H1 (cell line): ENCODE results near the gene PPP1R7. TPM values are rescaled to one million over a fixed set of nuclear protein-coding genes. Genes with fewer than 3 reads are reported as not detected.

Experiments used
- CTCF ChIA-PET: fragments of 300-600 bp; sonication (Branson Sonifier 250); formaldehyde crosslinking; loops from one replicate; lab custom pipeline; 2021; ENCODE audit not compliant: partially characterized antibody; lab: Charles Lee
- POLR2A ChIA-PET: fragments of 300-600 bp; sonication (Branson Sonifier 250); formaldehyde crosslinking; loops from one replicate; lab custom pipeline; 2021; ENCODE audit warnings: inconsistent platforms; ENCODE audit not compliant: partially characterized antibody; lab: Charles Lee
- DNase-seq, 2 experiments: peaks; one replicate each; pipeline versions ENCODE4 v3.0.0 to v3.0.0-alpha.2; 2010 to 2022; ENCODE audit warnings: low spot score in 2 of 2, low read depth in 1 of 2, mixed read lengths in 1 of 2
- FAIRE-seq: peaks from 2 replicates; lab custom pipeline; 2011; peaks lifted over from hg19 to GRCh38; lab: Jason Lieb, UNC
- H2AFZ ChIP-seq: 2 replicates; pipeline ENCODE4 v1.8.1; 2012; ENCODE audit warnings: low read length, inconsistent platforms
- H2AK5ac ChIP-seq: 2 replicates; pipeline ENCODE4 v1.6.1; 2013; ENCODE audit warnings: low read depth, low read length
- H2BK120ac ChIP-seq: replicated peaks from 2 replicates; pipeline ENCODE3; 2013; ENCODE audit warnings: low read depth, low read length, inconsistent platforms
- H2BK12ac ChIP-seq: 2 replicates; pipeline ENCODE4 v1.6.1; 2013; ENCODE audit warnings: low read depth, low read length
- H2BK15ac ChIP-seq: 2 replicates; pipeline ENCODE4 v1.6.1; 2013; ENCODE audit warnings: low read length
- H2BK20ac ChIP-seq: 2 replicates; pipeline ENCODE4 v1.6.1; 2013; ENCODE audit warnings: low read length
- H2BK5ac ChIP-seq: 2 replicates; pipeline ENCODE4 v1.6.1; 2013; ENCODE audit warnings: low read depth, low read length
- H3K14ac ChIP-seq: 2 replicates; pipeline ENCODE4 v1.6.1; 2013; ENCODE audit warnings: inconsistent platforms; ENCODE audit not compliant: insufficient read length
- H3K18ac ChIP-seq: 2 replicates; pipeline ENCODE4 v1.6.1; 2013; ENCODE audit warnings: low read length; ENCODE audit errors: extremely low read depth
- H3K23ac ChIP-seq: 2 replicates; pipeline ENCODE4 v1.6.1; 2013; ENCODE audit warnings: inconsistent platforms; ENCODE audit not compliant: insufficient read length
- H3K23me2 ChIP-seq: 2 replicates; pipeline ENCODE4 v1.6.1; 2013; ENCODE audit warnings: low read depth, low read length
- H3K27ac ChIP-seq: 2 replicates; pipeline ENCODE4 v1.6.1; 2011; ENCODE audit warnings: low read depth, low read length, inconsistent platforms
- H3K27me3 ChIP-seq, 4 experiments: replicated peaks in 1 of 4; 1 replicate in 1 of 4; 2 replicates in 3 of 4; pipeline versions ENCODE4 v1.6.1 to v1.8.1; 2011 to 2013; ENCODE audit warnings: low read length in 3 of 4, mild to moderate bottlenecking in 3 of 4, inconsistent platforms in 2 of 4, mixed read lengths in 2 of 4, moderate library complexity in 1 of 4; ENCODE audit not compliant: control insufficient read depth in 3 of 4, insufficient read depth in 3 of 4; ENCODE audit errors: extremely low read depth in 1 of 4
- H3K36me3 ChIP-seq, 4 experiments: 2 replicates each; pipeline versions ENCODE4 v1.6.1 to v1.8.1; 2011 to 2013; ENCODE audit warnings: mild to moderate bottlenecking in 4 of 4, low read length in 3 of 4, moderate library complexity in 2 of 4, control low read depth in 1 of 4, inconsistent platforms in 1 of 4; ENCODE audit not compliant: insufficient read depth in 4 of 4, control insufficient read depth in 2 of 4
- H3K4ac ChIP-seq: replicated peaks from 2 replicates; pipeline ENCODE3; 2013; ENCODE audit warnings: low read length, low read depth, mixed read lengths, inconsistent platforms; ENCODE audit not compliant: insufficient read length
- H3K4me1 ChIP-seq, 4 experiments: replicated peaks in 1 of 4; 1 replicate in 1 of 4; 2 replicates in 3 of 4; pipeline versions ENCODE4 v1.6.1 to v1.8.1; 2011 to 2013; ENCODE audit warnings: low read length in 3 of 4, inconsistent platforms in 2 of 4, mixed read lengths in 1 of 4; ENCODE audit not compliant: insufficient read depth in 4 of 4, control insufficient read depth in 3 of 4
- H3K4me2 ChIP-seq, 2 experiments: 2 replicates each; pipeline versions ENCODE4 v1.6.1 to v1.8.1; 2011 to 2013; ENCODE audit warnings: low read depth in 2 of 2, low read length in 2 of 2, control low read depth in 1 of 2, inconsistent platforms in 1 of 2, mild to moderate bottlenecking in 1 of 2; ENCODE audit not compliant: insufficient read depth in 1 of 2
- H3K4me3 ChIP-seq, 4 experiments: fragments of 200-600, 300-600 bp in 1 of 4; sonication (generic), shearing (Covaris generic), sonication (Bioruptor Twin) in 1 of 4; 2 replicates each; pipeline versions ENCODE4 v1.5.1 to v1.8.1; 2011 to 2016; ENCODE audit warnings: low read length in 4 of 4, low read depth in 3 of 4, control low read depth in 2 of 4, inconsistent platforms in 2 of 4, mild to moderate bottlenecking in 2 of 4, mixed read lengths in 1 of 4, moderate library complexity in 1 of 4; ENCODE audit not compliant: insufficient read depth in 2 of 4; ENCODE audit errors: extremely low read depth in 1 of 4
- H3K56ac ChIP-seq: replicated peaks from 2 replicates; pipeline ENCODE3; 2013; ENCODE audit warnings: low read depth, mild to moderate bottlenecking, mixed read lengths, low read length, inconsistent platforms; ENCODE audit not compliant: insufficient read length
- H3K79me1 ChIP-seq: 2 replicates; pipeline ENCODE4 v1.6.1; 2013; ENCODE audit warnings: low read depth, low read length, control low read depth
- H3K79me2 ChIP-seq, 2 experiments: 2 replicates each; pipeline versions ENCODE4 v1.6.1 to v1.8.1; 2012 to 2013; ENCODE audit warnings: low read length in 2 of 2, mild to moderate bottlenecking in 2 of 2, inconsistent platforms in 1 of 2; ENCODE audit not compliant: insufficient read depth in 2 of 2, control insufficient read depth in 1 of 2
- H3K9ac ChIP-seq, 4 experiments: replicated peaks in 1 of 4; 1 replicate in 1 of 4; 2 replicates in 3 of 4; pipeline versions ENCODE4 v1.6.1 to v1.8.1; 2011 to 2013; ENCODE audit warnings: low read depth in 3 of 4, low read length in 3 of 4, control low read depth in 2 of 4, mild to moderate bottlenecking in 2 of 4, moderate library complexity in 2 of 4, inconsistent platforms in 1 of 4; ENCODE audit errors: extremely low read depth in 1 of 4
- H3K9me3 ChIP-seq, 2 experiments: 2 replicates each; pipeline versions ENCODE4 v1.6.1 to v1.8.1; 2012 to 2013; ENCODE audit warnings: mild to moderate bottlenecking in 2 of 2, moderate library complexity in 2 of 2, control low read depth in 1 of 2, inconsistent platforms in 1 of 2, low read depth in 1 of 2, low read length in 1 of 2, mixed read lengths in 1 of 2; ENCODE audit not compliant: insufficient read depth in 2 of 2
- H4K20me1 ChIP-seq, 2 experiments: replicated peaks in 1 of 2; 2 replicates each; pipeline versions ENCODE3 to v1.8.1; 2011 to 2013; ENCODE audit warnings: inconsistent platforms in 2 of 2, low read length in 2 of 2, mild to moderate bottlenecking in 1 of 2; ENCODE audit not compliant: insufficient read depth in 2 of 2, control insufficient read depth in 1 of 2
- H4K5ac ChIP-seq: 2 replicates; pipeline ENCODE4 v1.6.1; 2013; ENCODE audit warnings: low read length, low read depth, mixed read lengths, inconsistent platforms; ENCODE audit not compliant: insufficient read length
- H4K8ac ChIP-seq: 2 replicates; pipeline ENCODE4 v1.8.0; 2013; ENCODE audit warnings: mild to moderate bottlenecking, moderate library complexity, low read length, inconsistent platforms; ENCODE audit not compliant: insufficient read depth; ENCODE audit errors: extremely low read depth
- H4K91ac ChIP-seq: replicated peaks from 2 replicates; pipeline ENCODE3; 2013; ENCODE audit warnings: low read length, mixed read lengths, inconsistent platforms; ENCODE audit not compliant: insufficient read length
- CTCF ChIP-seq, 3 experiments: IDR thresholded peaks; 1 replicate in 2 of 3; 2 replicates in 1 of 3; pipeline versions ENCODE4 v1.5.1 to v1.6.1; 2011; ENCODE audit warnings: low read length in 3 of 3, mild to moderate bottlenecking in 3 of 3, inconsistent platforms in 2 of 3, low read depth in 1 of 3, moderate library complexity in 1 of 3; ENCODE audit not compliant: insufficient read depth in 1 of 3; ENCODE audit errors: control extremely low read depth in 1 of 3
- SIRT6 ChIP-seq: IDR thresholded peaks from one replicate; pipeline ENCODE4 v1.7.1; 2012; ENCODE audit warnings: low read length, inconsistent platforms
- WGBS, 2 experiments: shearing (Covaris generic) in 1 of 2; methylation state at CpG; one replicate each; pipeline versions ENCODE4 v1.1.6 to v1.1.7; 2013 to 2015; ENCODE audit warnings: low lambda C conversion rate in 2 of 2, mixed read lengths in 2 of 2, inconsistent platforms in 1 of 2, low coverage in 1 of 2, missing lambda C conversion rate in 1 of 2; ENCODE audit not compliant: insufficient replicate concordance in 2 of 2, insufficient coverage in 1 of 2, insufficient read length in 1 of 2; ENCODE audit errors: extremely low coverage in 1 of 2, missing lambda C conversion rate in 1 of 2; 5-methylcytosine and 5-hydroxymethylcytosine counted together
- polyA plus RNA-seq, 7 experiments: library from polyadenylated mRNA; depleted of rRNA in 3 of 7; stranded (reverse) in 5 of 7; unstranded in 2 of 7; fragments of >200 nt in 5 of 7; fragments of 200-250 nt in 2 of 7; gene quantifications; 1 replicate in 5 of 7; 2 replicates in 1 of 7; 4 replicates in 1 of 7; pipeline versions ENCODE4 v1.2.1 to v1.2.3, GENCODE V29; 2011 to 2013; ENCODE audit warnings: missing spikeins in 2 of 7, mixed read lengths in 2 of 7
- total RNA-seq: library from RNA; stranded (reverse); fragmentation: NEBNext Ultra II Directional; extraction: Animal tissue kit (Norgen Biotek cat#: 25700); gene quantifications from 2 replicates; pipeline ENCODE4 v1.2.1, GENCODE V29; 2021

Gene PPP1R7
- total and polyA plus RNA-seq, 2 of the 8 experiments (the other 6 are each of a cell fraction or from before 2014, with no cell fraction given) = 22.2 to 64.0 TPM

GRCh38 chr2:241199286-241199685 lies 49.0 kb downstream of the PPP1R7 start:
- Histone ChIP-seq H3K56ac (no peak overlapping the region), H3K18ac (no peak overlapping the region), H3K4ac (no peak overlapping the region), H2AFZ (no peak overlapping the region), H3K23me2 (no peaks in the 10 kb centered on the region), H2BK15ac (no peak overlapping the region), H3K14ac (no peak overlapping the region), H2AK5ac (no peak overlapping the region), H3K4me2 (no peak overlapping the region), H3K23ac (no peak overlapping the region), H3K9me3 (no peaks in the 10 kb centered on the region), H3K9ac (no peak overlapping the region), H3K79me1 (no peaks in the 10 kb centered on the region), H3K79me2 (no peaks in the 10 kb centered on the region), H2BK20ac (no peak overlapping the region), H2BK5ac (no peak overlapping the region), H4K20me1 (peaks cover 0 to 3% of the 10 kb centered on the region in 2 experiments), H3K27me3 (no peaks in the 10 kb centered on the region; a peak in 1 of 7 replicates), H3K27ac (no peak overlapping the region; the same call in 1 of the 2 replicates), H2BK12ac (no peak overlapping the region)
- DNase-seq (peak in 1 of 2 experiments; percentile 47), FAIRE-seq (no peak)
- 81% methylated on average over 14 of the region's 16 CpGs; no CpG with 5 or more reads in 1 of the 2 experiments for WGBS, 2 experiments
- CTCF ChIA-PET = interaction anchor here (1.2 kb wide), 1 partner anchor 22 kb away, joined by 3 read pairs; no protein-coding TSS in a partner anchor
- TF ChIP-seq SIRT6 (no peak), CTCF (IDR thresholded peaks at IDR 0.05; ENCODE audit: control extremely low read depth in 1 of 3, insufficient read depth in 1 of 3, low read depth in 1 of 3, low read length in 3 of 3) (peak in 1 of 3 experiments; percentile 1; a peak in 1 of 4 replicates)
- TF ChIP-seq, all 59 proteins: peak for 1
- no peak overlapping the region for H2BK120ac ChIP-seq
- H3K4me1 ChIP-seq = no peaks in the 10 kb centered on the region; a peak in 1 of 7 replicates
- POLR2A ChIA-PET = no interaction called here
- no peak overlapping the region for H4K5ac ChIP-seq
- no peak overlapping the region for H4K91ac ChIP-seq
- peak overlapping the region; percentile 85 for H4K8ac ChIP-seq
- H3K36me3 ChIP-seq = no peaks in the 10 kb centered on the region
- no peak overlapping the region for H3K4me3 ChIP-seq
